Measurements from ENCODE around the gene F10. TPM values are rescaled to one million over a fixed set of nuclear protein-coding genes. Genes with fewer than 3 reads are reported as not detected.

Gene F10
- total and polyA plus RNA-seq, 2 of the 13 experiments (the other 11 are each of a cell fraction or from before 2014, with no cell fraction given), result 58.4 to 237 TPM

- Histone ChIP-seq H3K36me3 (replicated peaks in 1 of 2; ENCODE audit: control insufficient read depth in 1 of 2, insufficient read depth in 2 of 2, low read length in 2 of 2) (peaks cover 0 to 5% of the 10 kb centered on the region in 2 experiments; a peak in 3 of 5 replicates), H3K27ac (ENCODE audit: extremely low read length, insufficient read depth, low read length) (no peak overlapping the region), H3K4me3 (replicated peaks in 1 of 3; ENCODE audit: insufficient read depth in 1 of 3, low read depth in 2 of 3, low read length in 3 of 3) (no peak overlapping the region), H3K4me1 (ENCODE audit: insufficient read depth, low read length) (peaks cover 31% of the 10 kb centered on the region), H2AFZ (ENCODE audit: low read length) (no peak overlapping the region), H3K4me2 (ENCODE audit: low read depth, low read length) (no peak overlapping the region), H4K20me1 (ENCODE audit: insufficient read depth, low read length) (no peaks in the 10 kb centered on the region), H3K9ac (ENCODE audit: insufficient read depth, low read depth, low read length) (no peak overlapping the region), H3K79me2 (ENCODE audit: insufficient read depth, low read length) (no peaks in the 10 kb centered on the region), H3K27me3 (ENCODE audit: control insufficient read depth in 1 of 2, insufficient read depth in 2 of 2, low read length in 2 of 2) (no peaks in the 10 kb centered on the region), H3K9me3 (ENCODE audit: low read length) (no peaks in the 10 kb centered on the region)
- TF ChIP-seq IKZF1 (IDR thresholded peaks at IDR 0.05), result no peak
- CTCF ChIA-PET (ENCODE audit: low intra/inter-chr PET ratio, low total read pairs), result no interaction called here
- intact Hi-C loops (cut with micrococcal nuclease; ENCODE audit: unreplicated experiment), result no loop called here
- BruUV-seq (replicated peaks), result no TSS peak
- FAIRE-seq (no peak), DNase-seq (ENCODE audit: low spot score) (no peak), ATAC-seq (no peak)
- WGBS (ENCODE audit: low lambda C conversion rate), result 97% methylated on average over 5 of the region's 5 CpGs
- in situ Hi-C loops (cut with HindIII; ENCODE audit: extremely low pct_ligation_motif_present, low pct_unique_long_range_greater_than_20kb), result no loop called here
- POLR2A ChIA-PET, result no interaction called here
Observed at GRCh38 chr13:113166681-113167080, 44.1 kb downstream of the F10 start.

- no peaks in the 10 kb centered on the region for H4K20me1 ChIP-seq (ENCODE audit: insufficient read depth, low read length)
- in situ Hi-C loops (cut with HindIII; ENCODE audit: extremely low pct_ligation_motif_present, low pct_unique_long_range_greater_than_20kb), result no loop called here
- H2AFZ ChIP-seq (ENCODE audit: low read length), result no peak overlapping the region
- peaks cover 35% of the 10 kb centered on the region for H3K4me1 ChIP-seq (ENCODE audit: insufficient read depth, low read length)
- TF ChIP-seq TP53 (CRISPR knock-in tag; conservative IDR thresholded peaks at IDR 0.05), result no peak
- no peak for TF ChIP-seq ZSCAN12 (CRISPR knock-in tag; IDR thresholded peaks at IDR 0.05)
- H3K4me2 ChIP-seq (ENCODE audit: low read depth, low read length), result no peak overlapping the region
- FAIRE-seq (no peak), ATAC-seq (no peak), DNase-seq (ENCODE audit: low spot score) (no peak)
- POLR2A ChIA-PET, result no interaction called here
- intact Hi-C loops (cut with micrococcal nuclease; ENCODE audit: unreplicated experiment), result no loop called here
- H3K36me3 ChIP-seq (replicated peaks in 1 of 2; ENCODE audit: control insufficient read depth in 1 of 2, insufficient read depth in 2 of 2, low read length in 2 of 2), result peaks cover 0 to 9% of the 10 kb centered on the region in 2 experiments; a peak in 3 of 5 replicates
- no peak overlapping the region for H3K9ac ChIP-seq (ENCODE audit: insufficient read depth, low read depth, low read length)
- no peaks in the 10 kb centered on the region for H3K9me3 ChIP-seq (ENCODE audit: low read length)
- no peak overlapping the region for H3K27ac ChIP-seq (ENCODE audit: extremely low read length, insufficient read depth, low read length)
- CTCF ChIA-PET (ENCODE audit: low intra/inter-chr PET ratio, low total read pairs), result no interaction called here
- BruUV-seq (replicated peaks), result no TSS peak
- 99% methylated on average over 10 of the region's 10 CpGs for WGBS (ENCODE audit: low lambda C conversion rate)
- no peaks in the 10 kb centered on the region for H3K27me3 ChIP-seq (ENCODE audit: control insufficient read depth in 1 of 2, insufficient read depth in 2 of 2, low read length in 2 of 2)
- H3K79me2 ChIP-seq (ENCODE audit: insufficient read depth, low read length), result no peaks in the 10 kb centered on the region
- no peak overlapping the region for H3K4me3 ChIP-seq (replicated peaks in 1 of 3; ENCODE audit: insufficient read depth in 1 of 3, low read depth in 2 of 3, low read length in 3 of 3)
Observed at GRCh38 chr13:113167155-113167554, 44.6 kb downstream of the F10 start.

- intact Hi-C loops (cut with micrococcal nuclease; ENCODE audit: unreplicated experiment), result no loop called here
- DNase-seq (ENCODE audit: low spot score) (no peak), FAIRE-seq (no peak), ATAC-seq (no peak)
- H3K4me3 ChIP-seq (replicated peaks in 1 of 3; ENCODE audit: insufficient read depth in 1 of 3, low read depth in 2 of 3, low read length in 3 of 3), result no peak overlapping the region
- no peak overlapping the region for H3K27ac ChIP-seq (ENCODE audit: extremely low read length, insufficient read depth, low read length)
- no TSS peak for BruUV-seq (replicated peaks)
- in situ Hi-C loops (cut with HindIII; ENCODE audit: extremely low pct_ligation_motif_present, low pct_unique_long_range_greater_than_20kb), result no loop called here
- no peaks in the 10 kb centered on the region for H3K27me3 ChIP-seq (ENCODE audit: control insufficient read depth in 1 of 2, insufficient read depth in 2 of 2, low read length in 2 of 2)
- ChIA-PET CTCF (ENCODE audit: low intra/inter-chr PET ratio, low total read pairs) (no interaction called here), POLR2A (no interaction called here)
- H3K4me1 ChIP-seq (ENCODE audit: insufficient read depth, low read length), result peaks cover 39% of the 10 kb centered on the region
- no peaks in the 10 kb centered on the region for H4K20me1 ChIP-seq (ENCODE audit: insufficient read depth, low read length)
- no peak overlapping the region for H3K4me2 ChIP-seq (ENCODE audit: low read depth, low read length)
- H3K79me2 ChIP-seq (ENCODE audit: insufficient read depth, low read length), result no peaks in the 10 kb centered on the region
- WGBS (ENCODE audit: low lambda C conversion rate), result 93% methylated on average over 3 of the region's 3 CpGs
- H3K36me3 ChIP-seq (replicated peaks in 1 of 2; ENCODE audit: control insufficient read depth in 1 of 2, insufficient read depth in 2 of 2, low read length in 2 of 2), result peaks cover 0 to 13% of the 10 kb centered on the region in 2 experiments; a peak in 3 of 5 replicates
- no peaks in the 10 kb centered on the region for H3K9me3 ChIP-seq (ENCODE audit: low read length)
- no peak overlapping the region for H3K9ac ChIP-seq (ENCODE audit: insufficient read depth, low read depth, low read length)
- H2AFZ ChIP-seq (ENCODE audit: low read length), result no peak overlapping the region
- TF ChIP-seq JUN (CRISPR knock-in tag; IDR thresholded peaks at IDR 0.05) (no peak), KMT2B (CRISPR knock-in tag; IDR thresholded peaks at IDR 0.05) (no peak), TIGD3 (CRISPR knock-in tag; IDR thresholded peaks at IDR 0.05; ENCODE audit: borderline replicate concordance) (no peak), PHF5A (CRISPR knock-in tag; IDR thresholded peaks at IDR 0.05; ENCODE audit: low read depth, unreplicated experiment) (no peak), RBM22 (optimal IDR thresholded peaks at IDR 0.05; ENCODE audit: low read length) (no peak), KDM5A (IDR thresholded peaks at IDR 0.05; ENCODE audit: borderline replicate concordance, low read length) (no peak), KDM3A (CRISPR knock-in tag; IDR thresholded peaks at IDR 0.05; ENCODE audit: low read depth) (no peak), HNRNPK (IDR thresholded peaks at IDR 0.05; ENCODE audit: low read depth, low read length, poor library complexity, severe bottlenecking) (no peak), CREB1 (IDR thresholded peaks at IDR 0.05) (no peak), CREB1 (CRISPR knock-in tag; IDR thresholded peaks at IDR 0.05) (no peak), DNMT3B (CRISPR knock-in tag; conservative IDR thresholded peaks at IDR 0.05) (no peak)
Observed at GRCh38 chr13:113167575-113167974, 45.0 kb downstream of the F10 start.
